ENCODE results near the gene CDHR3.
A peak's percentile ranks its signal among the peaks of the same experiment; 100 is the strongest.

CDHR3 gene

GRCh38 chr7:106063024-106063423 lies 100.0 kb downstream of the CDHR3 start:
- TF ChIP-seq GATA3 (IDR thresholded peaks at IDR 0.05; ENCODE audit: low read depth, low read length), result no peak
- no peak for TF ChIP-seq GATA2 (IDR thresholded peaks at IDR 0.05; ENCODE audit: low read depth, low read length)

DNA sequence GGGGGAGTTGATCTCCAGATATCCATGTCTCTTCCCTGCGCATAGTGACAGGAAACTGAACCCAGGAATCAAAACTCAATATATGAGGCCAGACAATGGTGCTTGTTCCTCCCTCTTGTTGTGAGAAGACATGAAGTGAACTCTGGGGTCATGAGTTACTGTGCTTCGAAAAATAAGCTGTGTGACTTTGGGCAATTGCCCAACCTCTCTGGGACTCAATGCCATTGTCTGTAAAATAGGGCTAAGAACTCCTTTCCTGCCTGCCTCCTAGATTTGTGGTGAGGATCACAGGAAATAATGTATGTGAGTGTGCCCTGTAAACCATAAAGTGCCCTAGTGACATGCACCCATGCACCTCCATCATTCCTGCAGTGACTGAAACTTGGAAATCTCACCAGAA lies 100.6 kb downstream of the CDHR3 start:
- TF ChIP-seq GATA3 (IDR thresholded peaks at IDR 0.05; ENCODE audit: low read depth, low read length) (no peak), GATA2 (IDR thresholded peaks at IDR 0.05; ENCODE audit: low read depth, low read length) (no peak)

DNA sequence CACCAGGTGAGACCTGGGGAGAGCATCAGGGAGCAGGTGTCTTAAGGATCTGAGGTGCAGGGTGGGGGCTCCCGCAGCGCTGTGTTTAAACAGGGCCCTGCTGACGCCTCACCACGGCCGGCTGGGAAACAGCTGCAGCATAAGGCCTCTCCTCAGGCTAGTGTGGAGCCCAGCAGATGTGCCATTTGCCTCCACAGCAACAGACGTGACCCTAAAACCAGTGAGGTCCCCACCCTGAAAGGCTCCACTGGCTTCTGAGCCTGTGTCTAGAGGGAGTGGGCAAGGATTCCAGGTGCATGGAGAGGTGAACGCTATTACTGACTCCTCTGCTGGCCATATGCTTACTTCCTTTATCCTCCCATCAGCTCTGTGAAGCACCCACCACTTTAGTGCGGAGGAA lies 101.3 kb downstream of the CDHR3 start:
- TF ChIP-seq GATA3 (IDR thresholded peaks at IDR 0.05; ENCODE audit: low read depth, low read length) (no peak), GATA2 (IDR thresholded peaks at IDR 0.05; ENCODE audit: low read depth, low read length) (no peak)

DNA sequence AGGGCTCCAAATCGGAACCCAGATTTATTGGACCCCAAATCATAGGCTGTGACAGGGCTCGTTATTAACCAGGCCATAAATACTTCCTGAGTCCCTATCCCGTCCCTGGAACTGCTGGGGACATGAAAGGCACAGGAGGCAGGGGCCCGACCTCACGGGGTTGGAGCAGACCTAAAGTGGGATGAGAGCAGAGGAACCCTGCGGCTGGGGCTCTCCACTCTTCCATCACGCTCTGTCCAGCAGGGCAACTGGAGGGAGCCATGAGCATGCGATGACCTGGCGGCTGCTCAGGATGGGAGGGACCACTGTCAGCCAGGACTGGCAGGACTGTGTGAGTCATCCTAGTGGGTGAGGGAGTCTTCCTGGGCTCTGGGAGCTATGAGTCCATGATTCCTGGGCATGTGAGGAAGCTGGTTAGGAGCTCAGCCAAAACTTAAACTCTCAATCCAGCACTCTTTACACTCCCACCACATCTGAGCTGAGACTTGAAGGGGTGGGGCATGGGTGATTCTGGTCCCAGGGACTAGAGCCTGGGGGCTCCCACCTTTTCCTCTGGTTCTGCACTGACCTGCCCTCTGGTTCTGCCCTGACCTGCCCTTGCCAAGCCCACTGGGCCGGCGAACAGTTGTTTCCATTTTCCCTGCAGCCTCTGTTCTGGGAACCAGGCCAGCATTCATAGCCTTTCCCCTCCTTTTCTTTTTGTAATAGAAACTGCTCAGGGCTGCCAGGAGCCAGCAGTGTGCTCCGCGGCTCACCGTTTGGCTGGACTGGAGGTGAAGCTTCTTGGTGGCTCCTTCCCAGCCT lies 101.9 kb downstream of the CDHR3 start:
- no peak for TF ChIP-seq GATA3 (IDR thresholded peaks at IDR 0.05; ENCODE audit: low read depth, low read length)
- TF ChIP-seq GATA2 (IDR thresholded peaks at IDR 0.05; ENCODE audit: low read depth, low read length), result no peak

GRCh38 chr7:106065575-106066500 lies 102.8 kb downstream of the CDHR3 start:
- TF ChIP-seq GATA3 (IDR thresholded peaks at IDR 0.05; ENCODE audit: low read depth, low read length) (no peak), GATA2 (IDR thresholded peaks at IDR 0.05; ENCODE audit: low read depth, low read length) (no peak)

DNA sequence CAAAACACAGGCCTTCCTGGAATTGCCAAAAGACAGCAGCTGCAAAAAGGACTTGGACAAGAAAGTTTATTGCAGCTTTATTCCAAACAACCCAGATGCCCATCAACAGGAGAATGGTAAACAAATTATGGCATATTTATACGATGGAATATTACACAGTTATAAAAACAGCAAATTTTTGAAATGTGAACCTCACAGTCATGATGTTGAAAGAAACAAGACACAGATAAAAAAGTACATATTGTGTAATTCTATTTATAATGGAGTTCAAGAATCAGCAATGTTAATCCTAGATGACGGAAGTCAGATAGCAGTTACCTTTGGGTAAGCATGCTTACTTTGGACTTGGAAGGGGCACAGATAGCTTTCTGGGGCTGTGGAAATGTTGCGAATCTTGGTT lies 104.6 kb downstream of the CDHR3 start:
- TF ChIP-seq GATA2 (IDR thresholded peaks at IDR 0.05; ENCODE audit: low read depth, low read length) (no peak), GATA3 (IDR thresholded peaks at IDR 0.05; ENCODE audit: low read depth, low read length) (no peak)

DNA sequence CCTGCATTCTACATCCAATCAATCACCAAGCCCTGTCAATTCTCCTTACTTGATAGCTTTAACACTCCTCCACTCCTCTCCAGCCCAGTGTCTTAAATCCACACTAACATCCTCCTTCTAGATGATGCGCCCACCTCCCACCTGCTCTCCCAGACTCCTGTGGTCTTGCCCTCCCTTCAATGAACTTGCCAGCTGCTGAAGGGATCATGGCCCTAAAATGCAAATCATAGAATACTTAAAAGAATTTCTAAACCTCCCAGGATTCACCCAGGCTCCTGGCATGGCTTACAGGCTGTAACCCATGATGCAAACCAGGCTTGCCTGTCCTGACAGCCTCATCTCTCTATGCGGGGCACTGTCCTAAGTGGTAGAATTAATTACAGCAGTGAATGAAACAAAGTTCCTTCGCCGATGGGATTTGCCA lies 105.5 kb downstream of the CDHR3 start:
- no peak for TF ChIP-seq GATA2 (IDR thresholded peaks at IDR 0.05; ENCODE audit: low read depth, low read length)
- TF ChIP-seq GATA3 (IDR thresholded peaks at IDR 0.05; ENCODE audit: low read depth, low read length), result no peak

DNA sequence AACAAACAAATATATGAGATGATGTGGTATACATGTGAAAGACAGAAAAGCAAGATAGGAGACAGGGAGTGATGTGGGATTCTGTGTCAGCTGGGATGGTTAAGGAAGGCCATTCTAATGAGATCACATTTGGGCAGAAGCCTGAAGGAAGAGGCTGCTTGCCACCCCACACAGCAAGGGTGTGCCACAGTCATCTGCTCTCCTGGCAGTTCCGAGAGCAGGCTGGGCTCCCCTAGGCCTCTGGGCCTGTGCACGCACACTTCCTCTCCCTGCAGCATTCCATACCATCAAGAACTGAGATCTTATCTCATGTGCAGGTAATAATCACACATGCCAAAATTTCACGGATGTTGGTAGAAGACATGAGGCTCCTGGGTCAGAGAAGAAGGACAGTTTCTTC lies 105.9 kb downstream of the CDHR3 start:
- peak; percentile 64; the same call in 1 of the 2 replicates for TF ChIP-seq GATA2 (IDR thresholded peaks at IDR 0.05; ENCODE audit: low read depth, low read length)
- no peak; the same call in 1 of the 2 replicates for TF ChIP-seq GATA3 (IDR thresholded peaks at IDR 0.05; ENCODE audit: low read depth, low read length)

DNA sequence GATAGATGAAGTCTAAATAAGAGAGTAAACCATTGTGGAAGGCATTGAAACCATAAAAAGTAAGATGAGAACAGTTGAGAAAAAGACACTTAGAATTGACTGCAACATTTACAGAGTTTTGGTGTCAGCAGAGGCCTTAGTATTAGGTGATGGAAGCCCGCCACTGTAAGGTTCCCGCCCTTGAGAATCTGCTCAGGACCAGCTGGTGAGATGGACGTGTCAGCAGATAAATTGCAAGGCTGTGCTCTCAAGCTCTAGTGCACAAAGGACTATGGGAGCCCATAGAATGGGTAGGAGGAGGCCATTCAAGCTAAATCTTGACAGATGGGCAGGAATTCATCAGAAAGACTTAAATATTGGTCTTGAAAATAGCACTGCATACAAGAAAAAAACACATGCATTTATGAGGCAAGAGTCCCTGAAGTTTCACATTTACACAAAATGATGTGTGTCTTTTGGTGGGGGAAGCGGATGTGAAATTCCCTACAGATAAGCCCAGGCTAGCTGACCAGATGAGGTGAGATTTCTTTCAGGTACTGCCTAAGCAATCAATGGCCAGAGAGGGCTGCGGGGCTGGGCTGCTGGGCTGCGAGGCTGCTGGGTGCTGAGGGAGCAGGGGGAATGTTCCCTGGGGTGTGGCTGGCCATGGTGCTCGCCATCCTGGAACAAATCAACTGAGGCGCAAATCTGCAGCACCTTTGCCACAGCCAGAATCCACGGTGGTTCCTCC lies 106.6 kb downstream of the CDHR3 start:
- no peak for TF ChIP-seq GATA2 (IDR thresholded peaks at IDR 0.05; ENCODE audit: low read depth, low read length)
- TF ChIP-seq GATA3 (IDR thresholded peaks at IDR 0.05; ENCODE audit: low read depth, low read length), result no peak; the same call in 1 of the 2 replicates

DNA sequence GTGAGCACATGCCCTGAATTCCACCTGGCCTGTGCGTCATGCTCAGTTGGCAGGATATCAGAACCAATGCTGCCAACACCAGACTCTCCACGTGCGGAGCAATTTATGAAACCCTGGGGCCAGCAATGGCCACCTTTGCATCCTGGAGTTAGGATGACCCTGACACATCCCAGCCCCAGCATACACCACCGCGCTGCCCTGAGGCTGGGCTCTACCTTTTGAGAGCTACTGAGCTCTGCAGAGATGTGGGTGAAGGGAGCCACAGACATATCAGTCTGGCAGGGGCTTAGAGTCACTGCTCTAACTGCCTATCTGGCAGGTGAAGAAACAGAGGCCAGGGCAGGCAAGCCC lies 107.1 kb downstream of the CDHR3 start:
- TF ChIP-seq GATA3 (IDR thresholded peaks at IDR 0.05; ENCODE audit: low read depth, low read length) (no peak), GATA2 (IDR thresholded peaks at IDR 0.05; ENCODE audit: low read depth, low read length) (no peak)

DNA sequence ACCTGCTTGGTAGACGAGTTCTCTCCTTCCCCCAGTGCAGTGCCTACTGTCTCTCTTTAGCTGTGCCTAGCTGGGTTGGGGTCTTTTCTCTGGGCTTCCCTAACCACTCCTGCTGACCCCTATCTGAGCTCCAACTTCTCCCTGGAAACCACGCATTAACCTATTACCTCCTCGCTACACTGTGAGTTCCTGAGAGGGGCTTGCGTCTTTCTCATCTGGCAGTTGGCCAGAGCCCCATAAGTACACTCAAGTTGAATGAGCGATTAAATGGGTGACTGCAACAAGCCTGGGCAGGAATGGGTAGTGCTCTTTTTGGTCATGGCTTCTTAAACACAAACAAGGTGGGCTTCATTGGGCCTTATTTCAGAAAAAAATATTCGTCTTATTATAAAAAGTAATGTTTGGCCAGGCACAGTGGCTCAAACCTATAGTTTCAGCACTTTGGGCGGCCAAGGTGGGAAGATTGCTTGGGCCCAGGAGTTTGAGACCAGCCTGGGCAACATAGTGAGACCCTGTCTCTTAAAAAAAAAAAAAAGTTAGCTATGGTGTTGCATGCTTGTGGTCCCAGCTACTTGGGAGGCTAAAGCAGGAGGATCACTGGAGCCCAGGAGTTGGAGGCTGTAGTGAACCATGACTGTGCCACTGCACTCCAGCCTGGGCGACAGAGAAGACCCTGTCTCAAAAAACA lies 107.6 kb downstream of the CDHR3 start:
- TF ChIP-seq GATA3 (IDR thresholded peaks at IDR 0.05; ENCODE audit: low read depth, low read length) (no peak), GATA2 (IDR thresholded peaks at IDR 0.05; ENCODE audit: low read depth, low read length) (no peak)

- TF ChIP-seq GATA2 (IDR thresholded peaks at IDR 0.05; ENCODE audit: low read depth, low read length), result no peak
Measured at GRCh38 chr7:106071356-106071998, 108.4 kb downstream of the CDHR3 start.
